ENCODE results near the gene KRTAP1-4. TPM values are rescaled to one million over a fixed set of nuclear protein-coding genes. Genes with fewer than 3 reads are reported as not detected.

KRTAP1-4 gene
- total RNA-seq, 4 donors from 2014 or later, result not detected

DNA sequence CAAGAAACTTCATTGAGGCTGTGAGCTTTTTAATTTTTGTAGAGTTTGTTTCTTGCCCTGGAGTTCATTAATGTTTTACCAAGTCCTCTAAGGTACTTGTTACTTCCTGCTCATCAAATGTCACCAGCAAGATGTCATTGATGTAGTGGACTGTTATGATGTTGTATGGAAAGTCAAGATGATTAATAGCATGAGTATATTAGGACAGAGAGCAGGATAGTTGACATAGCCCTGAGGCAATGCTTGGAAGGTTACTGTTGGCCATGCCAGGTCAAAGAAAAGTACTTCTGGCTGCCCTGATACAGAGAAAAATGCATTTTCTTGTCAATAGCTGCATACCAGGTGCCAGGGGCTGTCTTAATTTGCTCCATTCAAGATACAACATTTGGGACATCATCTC lies 9.7 kb downstream of the KRTAP1-4 start:
- H3K4me1 ChIP-seq, result no peaks in the 10 kb centered on the region
- H3K27ac ChIP-seq, result no peak overlapping the region
- ATAC-seq (no peak), DNase-seq (no peak)
- H3K9me3 ChIP-seq, result no peaks in the 10 kb centered on the region
- in situ Hi-C loops (cut with MboI; ENCODE audit: low sequenced_read_pairs in 4 of 4), result no loop called here
- intact Hi-C loops (cut with DNase I; ENCODE audit: low total_unique reads), result no loop called here
- no peaks in the 10 kb centered on the region for H3K36me3 ChIP-seq
- H3K4me3 ChIP-seq, result no peak overlapping the region
- TF ChIP-seq, protein P1, sequence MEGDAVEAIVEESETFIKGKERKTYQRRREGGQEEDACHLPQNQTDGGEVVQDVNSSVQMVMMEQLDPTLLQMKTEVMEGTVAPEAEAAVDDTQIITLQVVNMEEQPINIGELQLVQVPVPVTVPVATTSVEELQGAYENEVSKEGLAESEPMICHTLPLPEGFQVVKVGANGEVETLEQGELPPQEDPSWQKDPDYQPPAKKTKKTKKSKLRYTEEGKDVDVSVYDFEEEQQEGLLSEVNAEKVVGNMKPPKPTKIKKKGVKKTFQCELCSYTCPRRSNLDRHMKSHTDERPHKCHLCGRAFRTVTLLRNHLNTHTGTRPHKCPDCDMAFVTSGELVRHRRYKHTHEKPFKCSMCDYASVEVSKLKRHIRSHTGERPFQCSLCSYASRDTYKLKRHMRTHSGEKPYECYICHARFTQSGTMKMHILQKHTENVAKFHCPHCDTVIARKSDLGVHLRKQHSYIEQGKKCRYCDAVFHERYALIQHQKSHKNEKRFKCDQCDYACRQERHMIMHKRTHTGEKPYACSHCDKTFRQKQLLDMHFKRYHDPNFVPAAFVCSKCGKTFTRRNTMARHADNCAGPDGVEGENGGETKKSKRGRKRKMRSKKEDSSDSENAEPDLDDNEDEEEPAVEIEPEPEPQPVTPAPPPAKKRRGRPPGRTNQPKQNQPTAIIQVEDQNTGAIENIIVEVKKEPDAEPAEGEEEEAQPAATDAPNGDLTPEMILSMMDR (IDR thresholded peaks at IDR 0.05 in 4 of 5, conservative IDR thresholded peaks at IDR 0.05 in 1 of 5), result no peak
- no peak for TF ChIP-seq POLR2A (IDR thresholded peaks at IDR 0.05)
- H3K27me3 ChIP-seq, result peaks cover 0 to 1% (median 0%) of the 10 kb centered on the region in 3 donors

DNA sequence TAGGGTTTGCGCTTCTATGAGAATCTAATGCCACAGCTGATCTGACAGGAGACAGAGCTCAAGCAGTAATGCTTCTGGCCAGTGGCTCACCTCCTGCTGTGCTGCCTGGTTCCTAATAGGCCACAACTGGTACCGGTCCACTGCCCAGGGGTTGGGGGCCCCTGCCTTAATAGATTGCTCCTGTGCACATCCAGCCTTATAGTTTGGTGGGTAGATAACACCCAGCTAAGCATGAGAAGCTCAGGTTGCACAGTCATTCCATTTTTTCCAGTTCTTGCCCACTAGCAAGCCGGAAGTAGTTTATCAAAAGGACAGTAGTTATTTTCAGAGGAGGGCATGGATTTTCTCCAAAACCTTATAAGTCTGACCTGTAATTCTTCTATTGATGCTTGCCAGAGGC lies 10.6 kb downstream of the KRTAP1-4 start:
- TF ChIP-seq, protein P1 (IDR thresholded peaks at IDR 0.05 in 4 of 5, conservative IDR thresholded peaks at IDR 0.05 in 1 of 5), result no peak
- TF ChIP-seq POLR2A (IDR thresholded peaks at IDR 0.05), result no peak
- no peaks in the 10 kb centered on the region for H3K9me3 ChIP-seq
- H3K36me3 ChIP-seq, result no peaks in the 10 kb centered on the region
- H3K27me3 ChIP-seq, result no peaks in the 10 kb centered on the region
- H3K4me1 ChIP-seq, result no peaks in the 10 kb centered on the region
- no peak for ATAC-seq
- no peak overlapping the region for H3K27ac ChIP-seq
- H3K4me3 ChIP-seq, result no peak overlapping the region
- intact Hi-C loops (cut with DNase I; ENCODE audit: low total_unique reads), result no loop called here
- in situ Hi-C loops (cut with MboI; ENCODE audit: low sequenced_read_pairs in 4 of 4), result no loop called here
- DNase-seq, result no peak

DNA sequence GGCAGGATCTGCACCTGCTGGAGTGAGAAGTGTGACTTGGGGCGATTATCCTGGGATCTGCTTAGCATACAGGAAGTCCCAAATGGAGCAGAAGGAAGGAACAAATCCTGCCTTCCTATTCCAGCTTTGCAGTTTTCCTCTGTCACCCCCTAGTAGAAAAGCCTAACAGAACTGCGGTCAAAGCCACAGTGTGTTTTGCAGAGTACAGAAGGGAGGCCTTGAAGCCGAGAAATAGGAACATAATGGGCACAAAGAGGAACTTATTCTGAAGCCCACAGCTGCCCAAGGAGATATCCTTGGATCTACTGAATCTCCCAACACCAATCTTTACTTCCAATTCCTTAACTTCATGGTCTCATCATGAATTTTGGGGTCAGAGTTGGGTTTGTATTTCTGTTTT lies 11.5 kb downstream of the KRTAP1-4 start:
- H3K27me3 ChIP-seq, result no peaks in the 10 kb centered on the region
- TF ChIP-seq, protein P1 (IDR thresholded peaks at IDR 0.05 in 4 of 5, conservative IDR thresholded peaks at IDR 0.05 in 1 of 5), result no peak
- no peak for TF ChIP-seq POLR2A (IDR thresholded peaks at IDR 0.05)
- intact Hi-C loops (cut with DNase I; ENCODE audit: low total_unique reads) (no loop called here), in situ Hi-C loops (cut with MboI; ENCODE audit: low sequenced_read_pairs in 4 of 4) (no loop called here)
- no peaks in the 10 kb centered on the region for H3K9me3 ChIP-seq
- H3K36me3 ChIP-seq, result no peaks in the 10 kb centered on the region
- H3K4me1 ChIP-seq, result peaks cover 2 to 3% of the 10 kb centered on the region in 2 donors
- DNase-seq (no peak), ATAC-seq (no peak)
- no peak overlapping the region for H3K4me3 ChIP-seq
- H3K27ac ChIP-seq, result no peak overlapping the region

DNA sequence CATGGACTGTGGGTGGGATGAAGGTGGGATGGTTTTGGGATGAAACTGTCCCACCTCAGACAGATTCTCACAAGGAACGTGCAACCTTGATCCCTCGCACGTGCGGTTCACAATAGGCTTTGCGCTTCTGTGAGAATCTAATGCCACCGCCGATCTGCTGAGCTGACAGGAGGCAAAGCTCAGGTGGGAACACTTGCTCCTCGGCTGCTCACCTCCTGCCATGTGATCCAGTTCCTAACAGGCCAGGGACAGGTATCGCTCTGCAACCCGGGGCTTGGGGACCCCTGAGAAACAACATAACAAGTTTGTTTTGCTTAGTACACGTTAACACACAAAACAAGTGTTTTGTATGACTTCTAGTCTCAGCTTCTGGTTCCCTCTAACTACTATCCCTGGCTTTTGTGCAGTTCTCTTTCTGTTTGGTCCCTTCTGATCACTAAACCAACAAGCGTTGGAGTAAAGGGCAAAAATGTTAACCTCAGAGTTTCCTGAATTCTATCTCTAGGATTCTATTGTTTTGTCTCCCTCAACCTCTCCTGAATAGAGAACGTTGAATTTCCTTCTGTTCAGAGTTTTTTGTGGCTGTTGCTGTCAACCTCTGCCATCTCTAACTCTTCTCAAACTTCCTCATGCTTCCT lies 13.3 kb downstream of the KRTAP1-4 start:
- no peak overlapping the region for H3K4me3 ChIP-seq
- H3K4me1 ChIP-seq, result peaks cover 7 to 8% of the 10 kb centered on the region in 2 donors
- no peak overlapping the region for H3K27ac ChIP-seq
- H3K9me3 ChIP-seq, result no peaks in the 10 kb centered on the region
- ATAC-seq, result no peak
- TF ChIP-seq, protein P1 (IDR thresholded peaks at IDR 0.05 in 4 of 5, conservative IDR thresholded peaks at IDR 0.05 in 1 of 5), result no peak
- TF ChIP-seq POLR2A (IDR thresholded peaks at IDR 0.05), result no peak
- no peak for DNase-seq
- no peaks in the 10 kb centered on the region for H3K27me3 ChIP-seq
- in situ Hi-C loops (cut with MboI; ENCODE audit: low sequenced_read_pairs in 4 of 4), result no loop called here
- intact Hi-C loops (cut with DNase I; ENCODE audit: low total_unique reads), result no loop called here
- no peaks in the 10 kb centered on the region for H3K36me3 ChIP-seq

DNA sequence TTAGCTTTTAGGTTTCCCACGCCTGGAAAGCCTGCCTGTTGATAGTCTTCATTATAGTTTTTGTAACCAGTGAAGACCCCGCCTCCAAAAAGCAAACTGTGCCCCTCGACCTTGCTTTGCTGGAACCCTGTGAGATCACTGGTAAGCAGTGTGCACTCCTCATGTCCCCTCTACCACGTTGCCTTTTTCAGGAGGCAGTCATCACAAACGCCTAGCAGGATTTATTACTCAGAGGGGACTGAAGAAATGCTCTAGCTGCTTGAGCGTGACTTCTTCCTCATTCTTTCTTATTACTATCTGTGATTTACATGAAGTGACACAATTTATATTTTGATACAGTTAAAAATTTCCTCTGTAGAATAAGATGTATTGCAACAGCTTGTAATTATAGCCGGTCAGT lies 14.5 kb downstream of the KRTAP1-4 start:
- Histone ChIP-seq H3K4me3 (no peak overlapping the region), H3K27ac (no peak overlapping the region), H3K27me3 (no peaks in the 10 kb centered on the region), H3K36me3 (no peaks in the 10 kb centered on the region), H3K4me1 (peaks cover 7 to 8% of the 10 kb centered on the region in 2 donors), H3K9me3 (no peaks in the 10 kb centered on the region)
- in situ Hi-C loops (cut with MboI; ENCODE audit: low sequenced_read_pairs in 4 of 4), result no loop called here
- TF ChIP-seq POLR2A (IDR thresholded peaks at IDR 0.05), result no peak
- TF ChIP-seq, protein P1 (IDR thresholded peaks at IDR 0.05 in 4 of 5, conservative IDR thresholded peaks at IDR 0.05 in 1 of 5), result no peak
- ATAC-seq (no peak), DNase-seq (no peak)
- intact Hi-C loops (cut with DNase I; ENCODE audit: low total_unique reads), result no loop called here

Measured in gastrocnemius medialis (tissue), 4 donors.